Measurements from ENCODE around the gene PROX2.

PROX2 gene

GRCh38 chr14:74841230-74842207, 34.4 kb downstream of the PROX2 start:
- TF ChIP-seq CTCF (IDR thresholded peaks at IDR 0.05; ENCODE audit: low read depth, low read length), result no peak
- no peak overlapping the region for H3K4me3 ChIP-seq (replicated peaks in 1 of 2; ENCODE audit: low read depth in 2 of 2, low read length in 2 of 2)
- no peak for DNase-seq (ENCODE audit: low read depth in 2 of 2)

- H3K4me3 ChIP-seq (replicated peaks in 1 of 2; ENCODE audit: low read depth in 2 of 2, low read length in 2 of 2), result no peak overlapping the region
- TF ChIP-seq CTCF (IDR thresholded peaks at IDR 0.05; ENCODE audit: low read depth, low read length), result no peak
- DNase-seq (ENCODE audit: low read depth in 2 of 2), result no peak
Measured at GRCh38 chr14:74840603-74841030, 35.3 kb downstream of the PROX2 start.

GRCh38 chr14:74838166-74838565, 37.8 kb downstream of the PROX2 start:
- TF ChIP-seq CTCF (IDR thresholded peaks at IDR 0.05; ENCODE audit: low read depth, low read length), result no peak
- no peak overlapping the region for H3K4me3 ChIP-seq (replicated peaks in 1 of 2; ENCODE audit: low read depth in 2 of 2, low read length in 2 of 2)
- DNase-seq (ENCODE audit: low read depth in 2 of 2), result peak in 1 of 2 donors; percentile 40

- DNase-seq (ENCODE audit: low read depth in 2 of 2), result peak in 1 of 2 donors; percentile 28
- no peak overlapping the region for H3K4me3 ChIP-seq (replicated peaks in 1 of 2; ENCODE audit: low read depth in 2 of 2, low read length in 2 of 2)
- TF ChIP-seq CTCF (IDR thresholded peaks at IDR 0.05; ENCODE audit: low read depth, low read length), result no peak
Measured at GRCh38 chr14:74836251-74836960, 39.5 kb downstream of the PROX2 start.

- no peak for DNase-seq (ENCODE audit: low read depth in 2 of 2)
- TF ChIP-seq CTCF (IDR thresholded peaks at IDR 0.05; ENCODE audit: low read depth, low read length), result no peak
- no peak overlapping the region for H3K4me3 ChIP-seq (replicated peaks in 1 of 2; ENCODE audit: low read depth in 2 of 2, low read length in 2 of 2)
Measured at GRCh38 chr14:74835645-74836250, 40.2 kb downstream of the PROX2 start.

- DNase-seq (ENCODE audit: low read depth in 2 of 2), result no peak
- no peak for TF ChIP-seq CTCF (IDR thresholded peaks at IDR 0.05; ENCODE audit: low read depth, low read length)
- H3K4me3 ChIP-seq (replicated peaks in 1 of 2; ENCODE audit: low read depth in 2 of 2, low read length in 2 of 2), result no peak overlapping the region
Measured at GRCh38 chr14:74834692-74835392, 41.1 kb downstream of the PROX2 start.
